Cardiac fibroblast (primary cell): Measurements from ENCODE around the gene MCM10.

Experiments
- DNase-seq, 2 donors: peaks; one replicate each; pipeline versions ENCODE4 v3.0.0 to v3.0.0-alpha.2; 2010; ENCODE audit warnings: low read depth in 2 of 2
- H3K4me3 ChIP-seq, 2 donors: replicated peaks in 1 of 2; 1 replicate in 1 of 2; 2 replicates in 1 of 2; pipeline ENCODE4 v1.5.1; 2011; ENCODE audit warnings: low read depth in 2 of 2, low read length in 2 of 2, mild to moderate bottlenecking in 2 of 2, moderate library complexity in 1 of 2
- CTCF ChIP-seq: IDR thresholded peaks from one replicate; pipeline ENCODE4 v1.5.1; 2011; ENCODE audit warnings: low read depth, mild to moderate bottlenecking, low read length, inconsistent platforms

The MCM10 gene

GRCh38 chr10:13253726-13254125, 92.4 kb downstream of the MCM10 start:
- TF ChIP-seq CTCF: no peak
- H3K4me3 ChIP-seq: no peak overlapping the region
- DNase-seq: no peak

GRCh38 chr10:13256627-13257026, 95.3 kb downstream of the MCM10 start:
- no peak for TF ChIP-seq CTCF
- DNase-seq: no peak
- no peak overlapping the region for H3K4me3 ChIP-seq

- no peak for TF ChIP-seq CTCF
- no peak for DNase-seq
- H3K4me3 ChIP-seq: no peak overlapping the region
Observed at GRCh38 chr10:13257621-13258140, 96.3 kb downstream of the MCM10 start.
